Immature natural killer cell (primary cell): ENCODE data around the gene GPRC5B. TPM values are rescaled to one million over a fixed set of nuclear protein-coding genes. Genes with fewer than 3 reads are reported as not detected.

Source experiments
- DNase-seq, 3 donors: peaks; one replicate each; pipeline ENCODE4 v3.0.0; 2022; ENCODE audit warnings: mixed read lengths in 1 of 3
- H3K27ac Mint-ChIP-seq, 6 donors: one replicate each; pipeline ENCODE4 v1.8.0; 2020; ENCODE audit warnings: mixed read lengths in 6 of 6, mild to moderate bottlenecking in 5 of 6, inconsistent platforms in 4 of 6, moderate library complexity in 3 of 6
- H3K27me3 Mint-ChIP-seq, 3 donors: one replicate each; pipeline ENCODE4 v1.8.0; 2020 to 2021; ENCODE audit warnings: low read depth in 3 of 3, mild to moderate bottlenecking in 3 of 3, mixed read lengths in 3 of 3, moderate library complexity in 3 of 3, inconsistent platforms in 1 of 3
- H3K36me3 Mint-ChIP-seq, 3 donors: one replicate each; pipeline ENCODE4 v1.8.0; 2020; ENCODE audit warnings: mixed read lengths in 3 of 3, inconsistent platforms in 2 of 3, mild to moderate bottlenecking in 2 of 3
- H3K4me1 Mint-ChIP-seq, 2 donors: one replicate each; pipeline ENCODE4 v1.8.0; 2020; ENCODE audit warnings: inconsistent platforms in 2 of 2, mild to moderate bottlenecking in 2 of 2, mixed read lengths in 2 of 2, moderate library complexity in 1 of 2
- H3K4me3 Mint-ChIP-seq, 5 donors: one replicate each; pipeline ENCODE4 v1.8.0; 2020; ENCODE audit warnings: mild to moderate bottlenecking in 5 of 5, mixed read lengths in 5 of 5, inconsistent platforms in 3 of 5, moderate library complexity in 3 of 5
- H3K9me3 Mint-ChIP-seq, 6 donors: one replicate each; pipeline ENCODE4 v1.8.0; 2020; ENCODE audit warnings: mild to moderate bottlenecking in 6 of 6, mixed read lengths in 6 of 6, inconsistent platforms in 4 of 6, moderate library complexity in 3 of 6
- polyA plus RNA-seq, 3 donors: library from polyadenylated mRNA; unstranded; fragments of 300-500 nt; fragmentation: Illumina TruSeq; gene quantifications; one replicate each; pipeline ENCODE4 v1.2.3, GENCODE V29; 2021

The GPRC5B gene
- polyA plus RNA-seq, 3 donors from 2014 or later, result not detected

- H3K4me3 Mint-ChIP-seq, result no peak overlapping the region
- H3K4me1 Mint-ChIP-seq, result no peaks in the 10 kb centered on the region
- no peaks in the 10 kb centered on the region for H3K9me3 Mint-ChIP-seq
- no peak overlapping the region for H3K27ac Mint-ChIP-seq
- DNase-seq, result no peak
- H3K36me3 Mint-ChIP-seq, result no peaks in the 10 kb centered on the region
- H3K27me3 Mint-ChIP-seq, result peaks cover 0 to 6% (median 2%) of the 10 kb centered on the region in 3 donors
Observed at GRCh38 chr16:19874851-19875546, 9.6 kb downstream of the GPRC5B start.

- DNase-seq, result no peak
Observed at GRCh38 chr16:19874026-19874425, 10.6 kb downstream of the GPRC5B start.

GRCh38 chr16:19872935-19873334 is 11.7 kb downstream of the GPRC5B start:
- Mint-ChIP-seq H3K9me3 (no peaks in the 10 kb centered on the region), H3K4me1 (no peaks in the 10 kb centered on the region), H3K4me3 (no peak overlapping the region), H3K36me3 (no peaks in the 10 kb centered on the region), H3K27ac (no peak overlapping the region), H3K27me3 (peaks cover 0 to 9% (median 0%) of the 10 kb centered on the region in 3 donors)
- DNase-seq, result no peak

More at GRCh38 chr16:19874026-19874425, 10.6 kb downstream of the GPRC5B start:
- Mint-ChIP-seq H3K27me3 (peaks cover 0 to 6% (median 2%) of the 10 kb centered on the region in 3 donors), H3K36me3 (no peaks in the 10 kb centered on the region), H3K27ac (no peak overlapping the region), H3K9me3 (no peaks in the 10 kb centered on the region), H3K4me1 (no peaks in the 10 kb centered on the region), H3K4me3 (no peak overlapping the region)

- H3K36me3 Mint-ChIP-seq, result no peaks in the 10 kb centered on the region
- no peaks in the 10 kb centered on the region for H3K4me1 Mint-ChIP-seq
- DNase-seq, result no peak
- no peak overlapping the region for H3K27ac Mint-ChIP-seq
- peaks cover 0 to 6% (median 0%) of the 10 kb centered on the region in 3 donors for H3K27me3 Mint-ChIP-seq
- no peak overlapping the region for H3K4me3 Mint-ChIP-seq
- H3K9me3 Mint-ChIP-seq, result no peaks in the 10 kb centered on the region
Observed at GRCh38 chr16:19872179-19872863, 12.3 kb downstream of the GPRC5B start.

GRCh38 chr16:19871721-19872120 is 12.9 kb downstream of the GPRC5B start:
- Mint-ChIP-seq H3K4me1 (no peaks in the 10 kb centered on the region), H3K27me3 (peaks cover 0 to 6% (median 0%) of the 10 kb centered on the region in 3 donors), H3K36me3 (no peaks in the 10 kb centered on the region), H3K27ac (peak overlapping the region in 1 of 6 donors; percentile 10), H3K4me3 (no peak overlapping the region), H3K9me3 (no peaks in the 10 kb centered on the region)
- no peak for DNase-seq

- Mint-ChIP-seq H3K4me1 (no peaks in the 10 kb centered on the region), H3K27me3 (peaks cover 0 to 4% (median 0%) of the 10 kb centered on the region in 3 donors), H3K27ac (no peak overlapping the region), H3K36me3 (no peaks in the 10 kb centered on the region), H3K9me3 (no peaks in the 10 kb centered on the region), H3K4me3 (no peak overlapping the region)
- no peak for DNase-seq
Observed at GRCh38 chr16:19868421-19868820, 16.2 kb downstream of the GPRC5B start.

GRCh38 chr16:19864566-19864965 is 20.1 kb downstream of the GPRC5B start:
- Mint-ChIP-seq H3K4me1 (no peaks in the 10 kb centered on the region), H3K4me3 (no peak overlapping the region), H3K9me3 (no peaks in the 10 kb centered on the region), H3K27me3 (peaks cover 0 to 3% (median 0%) of the 10 kb centered on the region in 3 donors), H3K27ac (no peak overlapping the region), H3K36me3 (no peaks in the 10 kb centered on the region)
- no peak for DNase-seq

GRCh38 chr16:19863990-19864389 is 20.7 kb downstream of the GPRC5B start:
- DNase-seq, result no peak
- Mint-ChIP-seq H3K4me1 (no peaks in the 10 kb centered on the region), H3K4me3 (no peak overlapping the region), H3K36me3 (no peaks in the 10 kb centered on the region), H3K27me3 (peaks cover 0 to 3% (median 0%) of the 10 kb centered on the region in 3 donors), H3K9me3 (no peaks in the 10 kb centered on the region), H3K27ac (no peak overlapping the region)

GRCh38 chr16:19861811-19862327 is 22.8 kb downstream of the GPRC5B start:
- Mint-ChIP-seq H3K27me3 (no peaks in the 10 kb centered on the region), H3K9me3 (no peaks in the 10 kb centered on the region), H3K4me1 (no peaks in the 10 kb centered on the region), H3K36me3 (no peaks in the 10 kb centered on the region), H3K4me3 (no peak overlapping the region), H3K27ac (no peak overlapping the region)
- no peak for DNase-seq

- H3K27me3 Mint-ChIP-seq, result no peaks in the 10 kb centered on the region
- no peak overlapping the region for H3K27ac Mint-ChIP-seq
- H3K36me3 Mint-ChIP-seq, result no peaks in the 10 kb centered on the region
- H3K4me3 Mint-ChIP-seq, result no peak overlapping the region
- no peak for DNase-seq
- H3K4me1 Mint-ChIP-seq, result no peaks in the 10 kb centered on the region
- no peaks in the 10 kb centered on the region for H3K9me3 Mint-ChIP-seq
Observed at GRCh38 chr16:19861133-19861532, 23.5 kb downstream of the GPRC5B start.

GRCh38 chr16:19860166-19861041 is 24.2 kb downstream of the GPRC5B start:
- Mint-ChIP-seq H3K27me3 (no peaks in the 10 kb centered on the region), H3K4me3 (no peak overlapping the region), H3K27ac (no peak overlapping the region)

GRCh38 chr16:19859603-19860002 is 25.0 kb downstream of the GPRC5B start:
- DNase-seq, result no peak
- Mint-ChIP-seq H3K9me3 (no peaks in the 10 kb centered on the region), H3K27ac (no peak overlapping the region), H3K4me3 (no peak overlapping the region), H3K4me1 (no peaks in the 10 kb centered on the region), H3K36me3 (no peaks in the 10 kb centered on the region), H3K27me3 (no peaks in the 10 kb centered on the region)

More at GRCh38 chr16:19860166-19861041, 24.2 kb downstream of the GPRC5B start:
- H3K36me3 Mint-ChIP-seq, result no peaks in the 10 kb centered on the region
- H3K9me3 Mint-ChIP-seq, result no peaks in the 10 kb centered on the region
- DNase-seq, result no peak
- no peaks in the 10 kb centered on the region for H3K4me1 Mint-ChIP-seq

- no peak for DNase-seq
- Mint-ChIP-seq H3K4me3 (no peak overlapping the region), H3K9me3 (no peaks in the 10 kb centered on the region), H3K4me1 (no peaks in the 10 kb centered on the region), H3K27ac (no peak overlapping the region), H3K36me3 (no peaks in the 10 kb centered on the region), H3K27me3 (no peaks in the 10 kb centered on the region)
Observed at GRCh38 chr16:19859166-19859565, 25.5 kb downstream of the GPRC5B start.
